Spleen (tissue), 11 donors: ENCODE data around the gene VPS9D1. TPM values are rescaled to one million over a fixed set of nuclear protein-coding genes. Genes with fewer than 3 reads are reported as not detected.
A peak's percentile ranks its signal among the peaks of the same experiment; 100 is the strongest.
"Not testable (repeated sequence)": the region's sequence is repeated elsewhere in the genome, so short reads cannot be mapped to it uniquely, and the experiment has no call there.

Experiments
- DNase-seq: peaks from one replicate; pipeline ENCODE4 v3.0.0-alpha.2; 2020
- H3K27ac ChIP-seq, 8 donors: fragments of 200-600 bp; sonication (generic) in 7 of 8; 1 replicate in 4 of 8; 2 replicates in 4 of 8; pipeline versions ENCODE4 v1.5.0 to v1.8.0; 2016 to 2021; ENCODE audit warnings: inconsistent platforms in 4 of 8, mild to moderate bottlenecking in 4 of 8, moderate library complexity in 1 of 8
- H3K27me3 ChIP-seq, 7 donors: fragments of 200-600 bp; sonication (generic) in 6 of 7; replicated peaks in 1 of 7; 1 replicate in 4 of 7; 2 replicates in 3 of 7; pipeline versions ENCODE4 v1.5.0 to v1.8.0; 2016 to 2021; ENCODE audit warnings: inconsistent platforms in 3 of 7, mild to moderate bottlenecking in 1 of 7
- H3K36me3 ChIP-seq, 6 donors: fragments of 200-600 bp; sonication (generic) in 5 of 6; 1 replicate in 4 of 6; 2 replicates in 2 of 6; pipeline versions ENCODE4 v1.5.0 to v1.8.0; 2016 to 2021; ENCODE audit warnings: inconsistent platforms in 2 of 6
- H3K4me1 ChIP-seq, 6 donors: fragments of 200-600 bp; sonication (generic) in 5 of 6; 1 replicate in 3 of 6; 2 replicates in 3 of 6; pipeline versions ENCODE4 v1.5.0 to v1.8.0; 2016 to 2021; ENCODE audit warnings: inconsistent platforms in 3 of 6
- H3K4me3 ChIP-seq, 8 donors: fragments of 200-600 bp; sonication (generic) in 7 of 8; 1 replicate in 4 of 8; 2 replicates in 4 of 8; pipeline versions ENCODE4 v1.5.0 to v1.8.0; 2016 to 2021; ENCODE audit warnings: inconsistent platforms in 4 of 8, mild to moderate bottlenecking in 4 of 8, moderate library complexity in 2 of 8
- H3K9me3 ChIP-seq, 8 donors: fragments of 200-600 bp; sonication (generic) in 7 of 8; 1 replicate in 4 of 8; 2 replicates in 4 of 8; pipeline versions ENCODE4 v1.5.0 to v1.8.0; 2016 to 2021; ENCODE audit warnings: inconsistent platforms in 4 of 8
- POLR2A ChIP-seq, 3 donors: fragments of 450-650 bp; IDR thresholded peaks; one replicate each; pipeline ENCODE4 v1.5.1; 2017; ENCODE audit warnings: antibody characterized with exemption in 3 of 3, mild to moderate bottlenecking in 1 of 3
- POLR2AphosphoS5 ChIP-seq, 3 donors: sonication (generic); formaldehyde crosslinking; IDR thresholded peaks; one replicate each; pipeline ENCODE4 v1.5.1; 2017; ENCODE audit warnings: antibody characterized with exemption in 3 of 3
- WGBS, 5 donors: extraction: QIAGEN DNeasy Blood & Tissue Kit in 3 of 5; methylation state at CpG; one replicate each; pipeline versions ENCODE4 v1.1.5 to v1.1.7; 2013 to 2018; 5-methylcytosine and 5-hydroxymethylcytosine counted together
- intact Hi-C: fragments of 100-400 bp; cut with DNase I; formaldehyde crosslinking; loops from one replicate; pipeline ENCODE4 v1.15.0; 2023; ENCODE audit warnings: low total_unique reads
- polyA plus RNA-seq, 3 donors: library from polyadenylated mRNA; stranded (reverse); fragments of 200-250 nt; gene quantifications; one replicate each; pipeline ENCODE4 v1.2.1, GENCODE V29; 2013
- total RNA-seq, 7 donors: library from RNA; depleted of rRNA in 3 of 7; stranded (reverse); fragments of >200 nt in 3 of 7; fragmentation: NEBNext Ultra II Directional in 4 of 7; extraction: Animal tissue kit (Norgen Biotek cat#: 25700) in 4 of 7; gene quantifications; one replicate each; pipeline versions ENCODE4 v1.1.0 to v1.2.1, GENCODE V29; 2016 to 2021
- TF ChIP-seq, protein P1 (sequence below), 11 experiments: fragments of 200-600 bp in 7 of 11; fragments of 450-650 bp in 4 of 11; sonication (generic) in 4 of 11; IDR thresholded peaks in 8 of 11; conservative IDR thresholded peaks in 3 of 11; 1 replicate in 7 of 11; 2 replicates in 4 of 11; pipeline versions ENCODE4 v1.4.0 to v1.8.0; 2016 to 2021; ENCODE audit warnings: antibody characterized with exemption in 11 of 11, inconsistent platforms in 4 of 11, mild to moderate bottlenecking in 1 of 11
- donor health status: healthy with polysubstance abuse.
- donor health status: DM: no; HTN: no; CAD: no; lungs with moderate emphysema.
- donor health status: DM: no; HTN: no; CAD: no.
- donor health status: Bipolar disorder and iron deficiency.
- donor health status: healthy.
- donor health status: DM: no; HTN: no; CAD: no.
- donor health status: DM: yes; HTN: yes; CAD: no.

VPS9D1 gene
- total and polyA plus RNA-seq, 10 donors = 6.0 to 37.2 (median 19.3) TPM

DNA sequence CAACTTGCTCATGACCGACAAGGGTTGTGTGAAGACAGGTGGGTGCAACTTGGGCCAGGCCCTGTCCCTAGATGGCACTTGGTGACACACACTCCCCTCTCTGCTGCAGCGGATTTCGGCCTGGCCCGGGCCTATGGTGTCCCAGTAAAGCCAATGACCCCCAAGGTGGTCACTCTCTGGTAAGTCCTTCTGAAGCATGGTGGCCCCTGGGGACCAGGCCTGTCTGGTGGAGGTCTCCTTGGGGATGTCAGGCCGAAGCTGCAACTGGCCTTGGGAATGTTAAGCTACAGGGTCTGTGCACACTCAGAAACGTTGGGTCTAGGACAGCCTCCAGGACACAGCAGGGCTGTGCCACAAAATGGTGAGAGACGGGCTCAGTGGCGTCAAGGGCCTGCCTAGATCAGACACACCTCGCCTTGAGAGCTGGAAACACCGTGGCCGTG is 27.4 kb downstream of the VPS9D1 start:
- Histone ChIP-seq H3K27me3 (no peaks in the 10 kb centered on the region), H3K9me3 (no peaks in the 10 kb centered on the region), H3K4me1 (peaks cover 0 to 42% (median 18%) of the 10 kb centered on the region in 6 donors), H3K4me3 (no peak overlapping the region), H3K36me3 (peaks cover 0 to 95% (median 63%) of the 10 kb centered on the region in 6 donors), H3K27ac (no peak overlapping the region)
- TF ChIP-seq, protein P1, sequence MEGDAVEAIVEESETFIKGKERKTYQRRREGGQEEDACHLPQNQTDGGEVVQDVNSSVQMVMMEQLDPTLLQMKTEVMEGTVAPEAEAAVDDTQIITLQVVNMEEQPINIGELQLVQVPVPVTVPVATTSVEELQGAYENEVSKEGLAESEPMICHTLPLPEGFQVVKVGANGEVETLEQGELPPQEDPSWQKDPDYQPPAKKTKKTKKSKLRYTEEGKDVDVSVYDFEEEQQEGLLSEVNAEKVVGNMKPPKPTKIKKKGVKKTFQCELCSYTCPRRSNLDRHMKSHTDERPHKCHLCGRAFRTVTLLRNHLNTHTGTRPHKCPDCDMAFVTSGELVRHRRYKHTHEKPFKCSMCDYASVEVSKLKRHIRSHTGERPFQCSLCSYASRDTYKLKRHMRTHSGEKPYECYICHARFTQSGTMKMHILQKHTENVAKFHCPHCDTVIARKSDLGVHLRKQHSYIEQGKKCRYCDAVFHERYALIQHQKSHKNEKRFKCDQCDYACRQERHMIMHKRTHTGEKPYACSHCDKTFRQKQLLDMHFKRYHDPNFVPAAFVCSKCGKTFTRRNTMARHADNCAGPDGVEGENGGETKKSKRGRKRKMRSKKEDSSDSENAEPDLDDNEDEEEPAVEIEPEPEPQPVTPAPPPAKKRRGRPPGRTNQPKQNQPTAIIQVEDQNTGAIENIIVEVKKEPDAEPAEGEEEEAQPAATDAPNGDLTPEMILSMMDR (IDR thresholded peaks at IDR 0.05 in 8 of 11, conservative IDR thresholded peaks at IDR 0.05 in 3 of 11) = no peak
- no peak for TF ChIP-seq POLR2AphosphoS5 (IDR thresholded peaks at IDR 0.05)
- TF ChIP-seq POLR2A (IDR thresholded peaks at IDR 0.05) = no peak
- 92 to 97% (median 94%) methylated on average over 9 to 11 of the region's 11 CpGs for WGBS, 5 donors
- intact Hi-C loops = no loop called here
- DNase-seq = no peak

DNA sequence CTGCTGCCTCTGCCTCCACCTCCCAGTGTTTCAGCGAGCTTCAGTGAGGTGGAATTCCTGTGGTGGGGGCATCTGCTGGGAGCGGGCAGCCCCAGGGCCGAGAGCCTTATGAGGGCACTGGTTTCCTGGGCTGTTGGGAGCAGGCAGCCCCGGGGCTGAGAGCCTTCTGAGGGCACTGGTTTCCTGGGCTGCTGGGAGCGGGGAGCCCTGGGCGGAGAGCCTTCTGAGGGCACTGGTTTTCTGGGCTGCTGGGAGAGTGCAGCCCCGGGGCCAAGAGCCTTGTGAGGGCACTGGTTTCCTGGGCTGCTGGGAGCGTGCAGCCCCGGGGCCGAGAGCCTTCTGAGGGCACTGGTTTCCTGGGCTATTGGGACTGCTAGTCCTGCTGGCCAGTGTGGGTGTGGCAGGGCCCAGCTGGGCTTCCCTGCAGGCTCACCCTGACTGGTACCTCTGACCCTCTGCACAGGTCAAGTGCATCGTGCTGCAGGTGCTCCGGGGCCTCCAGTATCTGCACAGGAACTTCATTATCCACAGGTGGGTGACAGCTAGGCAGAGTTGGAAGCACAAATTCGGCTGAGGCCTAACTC is 28.6 kb downstream of the VPS9D1 start:
- H3K4me3 ChIP-seq = no peak overlapping the region
- peaks cover 0 to 83% (median 53%) of the 10 kb centered on the region in 6 donors for H3K36me3 ChIP-seq
- no peak overlapping the region for H3K27ac ChIP-seq
- H3K27me3 ChIP-seq = no peaks in the 10 kb centered on the region
- peaks cover 10 to 46% (median 28%) of the 10 kb centered on the region in 6 donors for H3K4me1 ChIP-seq
- no peak for TF ChIP-seq POLR2AphosphoS5 (IDR thresholded peaks at IDR 0.05)
- TF ChIP-seq POLR2A (IDR thresholded peaks at IDR 0.05) = no peak
- TF ChIP-seq, protein P1 (IDR thresholded peaks at IDR 0.05 in 8 of 11, conservative IDR thresholded peaks at IDR 0.05 in 3 of 11) = no peak
- WGBS, 5 donors = 88 to 97% (median 94%) methylated on average over 6 to 13 of the region's 13 CpGs
- intact Hi-C loops = no loop called here
- DNase-seq = peak; percentile 57
- no peaks in the 10 kb centered on the region for H3K9me3 ChIP-seq

DNA sequence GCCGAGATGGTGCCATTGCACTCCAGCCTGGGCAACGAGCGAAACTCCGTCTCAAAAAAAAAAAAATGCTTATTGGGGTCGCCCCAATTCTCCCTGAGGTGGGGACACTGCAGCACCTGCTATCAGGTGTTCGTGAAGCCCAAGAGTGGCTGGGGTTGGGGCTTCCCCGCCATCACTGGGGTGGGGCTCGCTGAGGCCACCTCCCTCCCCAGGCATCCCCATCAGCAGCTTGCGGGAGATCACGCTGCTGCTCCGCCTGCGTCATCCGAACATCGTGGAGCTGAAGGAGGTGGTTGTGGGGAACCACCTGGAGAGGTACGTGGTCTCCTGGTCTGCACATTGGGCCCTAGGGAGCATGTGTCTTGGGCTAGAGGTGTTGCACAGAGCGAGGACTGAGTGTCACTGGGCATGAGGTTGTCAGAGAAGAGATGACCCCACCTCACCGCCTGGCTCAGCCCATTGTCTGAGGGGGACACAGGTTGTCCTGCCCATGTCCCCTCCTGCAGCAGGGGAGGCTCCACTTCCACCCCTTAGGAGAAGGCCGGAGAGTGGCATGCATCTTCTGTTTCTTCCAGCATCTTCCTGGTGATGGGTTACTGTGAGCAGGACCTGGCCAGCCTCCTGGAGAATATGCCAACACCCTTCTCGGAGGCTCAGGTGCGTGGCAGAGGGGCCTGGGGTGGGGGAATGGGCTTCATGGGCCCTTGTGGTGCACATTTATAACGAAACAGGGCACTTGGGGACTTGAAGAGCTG is 29.3 kb downstream of the VPS9D1 start:
- no peaks in the 10 kb centered on the region for H3K9me3 ChIP-seq
- peaks cover 0 to 77% (median 53%) of the 10 kb centered on the region in 6 donors for H3K36me3 ChIP-seq
- intact Hi-C loops = no loop called here
- no peak overlapping the region for H3K27ac ChIP-seq
- H3K4me3 ChIP-seq = no peak overlapping the region
- DNase-seq = peak; percentile 52
- no peaks in the 10 kb centered on the region for H3K27me3 ChIP-seq
- peaks cover 9 to 43% (median 23%) of the 10 kb centered on the region in 6 donors for H3K4me1 ChIP-seq
- TF ChIP-seq, protein P1 (IDR thresholded peaks at IDR 0.05 in 8 of 11, conservative IDR thresholded peaks at IDR 0.05 in 3 of 11) = no peak
- TF ChIP-seq POLR2AphosphoS5 (IDR thresholded peaks at IDR 0.05) = peak in 1 of 3 donors; percentile 7
- WGBS, 5 donors = 93 to 97% (median 96%) methylated on average over 19 to 21 of the region's 21 CpGs

DNA sequence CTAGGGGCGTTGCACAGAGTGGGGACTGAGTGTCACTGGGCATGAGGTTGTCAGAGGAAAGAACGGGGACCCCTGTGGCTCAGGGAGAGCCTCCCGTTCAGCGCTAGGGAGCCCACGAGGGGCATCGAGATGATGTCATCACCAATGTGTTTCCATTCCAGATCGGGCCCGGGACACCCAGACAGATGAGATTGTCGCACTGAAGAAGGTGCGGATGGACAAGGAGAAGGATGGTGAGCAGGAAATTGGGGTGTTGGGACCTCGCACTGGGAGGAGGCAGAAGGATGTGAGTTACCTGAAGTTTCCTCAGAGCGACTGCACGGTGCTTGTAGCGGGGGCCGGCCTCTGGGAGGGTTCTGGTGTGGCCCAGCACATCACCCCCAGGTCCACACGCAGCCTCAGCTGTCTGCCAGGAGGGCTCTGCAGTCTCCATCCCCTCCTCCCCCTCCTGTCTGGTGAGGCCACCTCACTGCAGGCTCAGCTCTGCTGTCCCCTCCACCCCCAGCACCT is 30.3 kb downstream of the VPS9D1 start:
- Histone ChIP-seq H3K4me1 (peaks cover 7 to 43% (median 19%) of the 10 kb centered on the region in 6 donors), H3K9me3 (no peaks in the 10 kb centered on the region), H3K4me3 (no peak overlapping the region), H3K27me3 (no peaks in the 10 kb centered on the region), H3K36me3 (peaks cover 0 to 67% (median 51%) of the 10 kb centered on the region in 6 donors), H3K27ac (no peak overlapping the region)
- WGBS, 5 donors = 92 to 94% (median 93%) methylated on average over 16 of the region's 16 CpGs
- peak; percentile 59 for DNase-seq
- intact Hi-C loops = no loop called here
- TF ChIP-seq POLR2AphosphoS5 (IDR thresholded peaks at IDR 0.05) = peak in 1 of 3 donors; percentile 12
- TF ChIP-seq, protein P1 (IDR thresholded peaks at IDR 0.05 in 8 of 11, conservative IDR thresholded peaks at IDR 0.05 in 3 of 11) = no peak

DNA sequence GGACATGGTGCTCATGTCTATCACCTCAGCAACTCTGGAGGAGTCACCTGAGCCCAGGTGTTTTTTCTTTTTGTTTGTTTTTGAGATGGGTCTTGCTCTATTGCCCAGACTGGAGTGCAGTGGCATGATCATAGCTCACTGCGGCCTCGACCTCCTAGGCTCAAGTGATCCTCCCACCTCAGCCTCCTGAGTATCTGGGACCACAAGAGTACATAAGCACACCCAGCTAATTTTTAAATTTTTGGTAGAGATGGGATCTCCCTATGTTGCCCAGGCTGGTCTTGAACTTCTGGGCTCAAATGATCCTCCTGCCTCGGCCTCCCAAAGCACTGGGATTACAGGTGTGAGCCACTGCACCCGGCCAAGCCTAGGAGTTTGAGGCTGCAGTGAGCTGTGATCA is 31.1 kb downstream of the VPS9D1 start:
- H3K4me3 ChIP-seq, H3K27ac ChIP-seq, DNase-seq, intact Hi-C loops, H3K27me3 ChIP-seq, H3K9me3 ChIP-seq: not testable (repeated sequence)
- peaks cover 0 to 59% (median 44%) of the 10 kb centered on the region in 6 donors for H3K36me3 ChIP-seq
- H3K4me1 ChIP-seq = peaks cover 7 to 39% (median 19%) of the 10 kb centered on the region in 6 donors
- 80 to 99% (median 93%) methylated on average over 4 of the region's 4 CpGs for WGBS, 5 donors
